Esophagus muscularis mucosa (tissue), 4 donors: ENCODE results near the gene TMEM123. TPM values are rescaled to one million over a fixed set of nuclear protein-coding genes. Genes with fewer than 3 reads are reported as not detected.

Experiments used
- DNase-seq: peaks from one replicate; pipeline ENCODE4 v3.0.0-alpha.2; 2017; ENCODE audit errors: extremely low spot score
- H3K27ac ChIP-seq, 4 donors: fragments of 200-600 bp; sonication (generic); replicated peaks in 1 of 4; 1 replicate in 3 of 4; 2 replicates in 1 of 4; pipeline ENCODE4 v1.5.1; 2016 to 2019; ENCODE audit warnings: mild to moderate bottlenecking in 1 of 4
- H3K27me3 ChIP-seq, 4 donors: fragments of 200-600 bp; sonication (generic); one replicate each; pipeline versions ENCODE4 v1.5.1 to v1.6.0; 2016 to 2019
- H3K36me3 ChIP-seq, 4 donors: fragments of 200-600 bp; sonication (generic); one replicate each; pipeline ENCODE4 v1.5.1; 2016 to 2019
- H3K4me1 ChIP-seq, 4 donors: fragments of 200-600 bp; sonication (generic); one replicate each; pipeline ENCODE4 v1.5.1; 2016 to 2019
- H3K4me3 ChIP-seq, 4 donors: fragments of 200-600 bp; sonication (generic); 1 replicate in 2 of 4; 2 replicates in 2 of 4; pipeline ENCODE4 v1.5.1; 2016 to 2019; ENCODE audit warnings: mild to moderate bottlenecking in 4 of 4, moderate library complexity in 1 of 4
- H3K9me3 ChIP-seq, 4 donors: fragments of 200-600 bp; sonication (generic); 1 replicate in 3 of 4; 2 replicates in 1 of 4; pipeline ENCODE4 v1.5.1; 2016 to 2019
- CTCF ChIP-seq, 3 experiments: fragments of 200-600 bp in 2 of 3; fragments of 450-650 bp in 1 of 3; sonication (generic) in 2 of 3; IDR thresholded peaks; one replicate each; pipeline ENCODE4 v1.5.1; 2017 to 2019; ENCODE audit warnings: antibody characterized with exemption in 3 of 3, mild to moderate bottlenecking in 2 of 3, moderate library complexity in 1 of 3
- EP300 ChIP-seq: sonication (generic); formaldehyde crosslinking; IDR thresholded peaks from one replicate; pipeline ENCODE4 v1.6.1; 2017; ENCODE audit warnings: antibody characterized with exemption
- POLR2A ChIP-seq: fragments of 450-650 bp; IDR thresholded peaks from one replicate; pipeline ENCODE4 v1.6.1; 2017; ENCODE audit warnings: antibody characterized with exemption, moderate library complexity, mild to moderate bottlenecking, low read depth
- POLR2AphosphoS5 ChIP-seq, 2 donors: sonication (generic); formaldehyde crosslinking; IDR thresholded peaks; one replicate each; pipeline ENCODE4 v1.6.1; 2017; ENCODE audit warnings: antibody characterized with exemption in 2 of 2
- WGBS: methylation state at CpG from one replicate; pipeline ENCODE4 v1.1.5; 2018; 5-methylcytosine and 5-hydroxymethylcytosine counted together
- intact Hi-C: fragments of 100-400 bp; cut with DNase I; formaldehyde crosslinking; loops from one replicate; pipeline ENCODE4 v1.15.1; 2023
- total RNA-seq, 4 donors: library from RNA; depleted of rRNA; stranded (reverse); fragments of >200 nt; gene quantifications; one replicate each; pipeline versions ENCODE4 v1.1.0 to v1.2.1, GENCODE V29; 2016

Gene TMEM123
- total RNA-seq, 4 donors from 2014 or later = 82.7 to 116 (median 88.8) TPM

GRCh38 chr11:102359372-102359771 lies 93.2 kb downstream of the TMEM123 start:
- Histone ChIP-seq H3K36me3 (peaks cover 27 to 57% (median 40%) of the 10 kb centered on the region in 4 donors), H3K4me1 (peaks cover 0 to 22% (median 5%) of the 10 kb centered on the region in 4 donors), H3K27ac (no peak overlapping the region), H3K27me3 (no peaks in the 10 kb centered on the region), H3K4me3 (no peak overlapping the region), H3K9me3 (peaks cover 0 to 10% (median 5%) of the 10 kb centered on the region in 4 donors)
- 84% methylated on average over 3 of the region's 3 CpGs for WGBS
- intact Hi-C loops = no loop called here
- no peak for DNase-seq
- TF ChIP-seq POLR2AphosphoS5 (IDR thresholded peaks at IDR 0.05) (no peak), CTCF (IDR thresholded peaks at IDR 0.05) (no peak), EP300 (no peak), POLR2A (no peak)

- H3K9me3 ChIP-seq = peaks cover 0 to 10% (median 5%) of the 10 kb centered on the region in 4 donors
- no peak overlapping the region for H3K4me3 ChIP-seq
- H3K27me3 ChIP-seq = no peaks in the 10 kb centered on the region
- intact Hi-C loops = no loop called here
- peaks cover 15 to 52% (median 28%) of the 10 kb centered on the region in 4 donors for H3K36me3 ChIP-seq
- DNase-seq = no peak
- H3K27ac ChIP-seq = no peak overlapping the region
- no peak for TF ChIP-seq EP300
- peaks cover 0 to 20% (median 5%) of the 10 kb centered on the region in 4 donors for H3K4me1 ChIP-seq
Observed at GRCh38 chr11:102357116-102357515, 95.4 kb downstream of the TMEM123 start.

- TF ChIP-seq EP300 (no peak), POLR2A (no peak), CTCF (IDR thresholded peaks at IDR 0.05) (no peak), POLR2AphosphoS5 (IDR thresholded peaks at IDR 0.05) (no peak)
- Histone ChIP-seq H3K27me3 (no peaks in the 10 kb centered on the region), H3K4me1 (peaks cover 31 to 43% (median 39%) of the 10 kb centered on the region in 4 donors), H3K36me3 (peaks cover 0 to 18% (median 5%) of the 10 kb centered on the region in 4 donors), H3K4me3 (peak overlapping the region; percentile 71 to 85 (median 78)), H3K27ac (peak overlapping the region; percentile 96 to 98 (median 98)), H3K9me3 (no peaks in the 10 kb centered on the region)
- WGBS = under 1% methylated on average over 32 of the region's 33 CpGs
- DNase-seq = no peak
- intact Hi-C loops = no loop called here
Observed at GRCh38 chr11:102347462-102348370, 104.8 kb downstream of the TMEM123 start.

GRCh38 chr11:102346748-102347461 lies 105.7 kb downstream of the TMEM123 start, which contains the start of gene BIRC2:
BIRC2 (plus strand) TSS chr11:102347214; CDS start chr11:102349855, 2,641 bp downstream.
- peak; percentile 97 for DNase-seq
- Histone ChIP-seq H3K27me3 (no peaks in the 10 kb centered on the region), H3K36me3 (peaks cover 0 to 12% (median 1%) of the 10 kb centered on the region in 4 donors), H3K4me1 (peaks cover 31 to 43% (median 40%) of the 10 kb centered on the region in 4 donors), H3K4me3 (peak within 1 kb of the TSS; percentile 71 to 85 (median 78)), H3K9me3 (no peaks in the 10 kb centered on the region), H3K27ac (peak within 1 kb of the TSS; percentile 96 to 98 (median 98))
- TF ChIP-seq POLR2A = peak; percentile 91
- no peak for TF ChIP-seq EP300
- peak; percentile 97 for TF ChIP-seq POLR2AphosphoS5 (IDR thresholded peaks at IDR 0.05)
- TF ChIP-seq CTCF (IDR thresholded peaks at IDR 0.05) = peak; percentile 71 to 74 (median 74)
- 1% methylated on average over 26 of the region's 77 CpGs for WGBS
- intact Hi-C loops = no loop called here

- intact Hi-C loops = no loop called here
- TF ChIP-seq POLR2A (no peak), POLR2AphosphoS5 (IDR thresholded peaks at IDR 0.05) (no peak), EP300 (no peak)
- DNase-seq = no peak
- Histone ChIP-seq H3K9me3 (no peaks in the 10 kb centered on the region), H3K4me3 (peak overlapping the region; percentile 71 to 85 (median 78)), H3K27me3 (no peaks in the 10 kb centered on the region), H3K36me3 (peaks cover 0 to 10% (median 0%) of the 10 kb centered on the region in 4 donors), H3K4me1 (peaks cover 31 to 43% (median 41%) of the 10 kb centered on the region in 4 donors), H3K27ac (peak overlapping the region; percentile 96 to 98 (median 98))
- 0% methylated on average over 5 of the region's 5 CpGs for WGBS
Observed at GRCh38 chr11:102346456-102346747, 106.2 kb downstream of the TMEM123 start.

Other genes with a start within 250 kb of the TMEM123 start
- 10 to 100 TPM in 3 of 4 donors, 1 to 10 TPM in 1; 10.0 to 13.7 (median 11.0) TPM for gene BIRC3, start 135.3 kb downstream of the TMEM123 start, total RNA-seq
- 10 to 100 TPM; 25.6 to 40.3 (median 33.5) TPM for gene BIRC2, start 105.6 kb downstream of the TMEM123 start, total RNA-seq
- gene MMP7, start 78.0 kb upstream of the TMEM123 start, total RNA-seq = not detected
- not detected for gene MMP20, start 172.6 kb upstream of the TMEM123 start, total RNA-seq